ENCODE measurements around the gene SLC66A1. TPM values are rescaled to one million over a fixed set of nuclear protein-coding genes. Genes with fewer than 3 reads are reported as not detected.

SLC66A1 gene
- total and polyA plus RNA-seq, 2 of the 13 experiments (the other 11 are each of a cell fraction or from before 2014, with no cell fraction given) = 15.4 to 18.9 TPM

GRCh38 chr1:19375631-19376400 lies 63.7 kb downstream of the SLC66A1 start:
- FAIRE-seq (no peak), DNase-seq (ENCODE audit: low spot score) (no peak), ATAC-seq (no peak)
- in situ Hi-C loops (cut with HindIII; ENCODE audit: extremely low pct_ligation_motif_present, low pct_unique_long_range_greater_than_20kb) = no loop called here
- no peak overlapping the region for H3K4me2 ChIP-seq (ENCODE audit: low read depth, low read length)
- TF ChIP-seq ZNF264 (CRISPR knock-in tag; IDR thresholded peaks at IDR 0.05) (no peak), ZNF12 (CRISPR knock-in tag; IDR thresholded peaks at IDR 0.05) (no peak), ZBTB46 (CRISPR knock-in tag; IDR thresholded peaks at IDR 0.05; ENCODE audit: borderline replicate concordance) (no peak), AGO2 (optimal IDR thresholded peaks at IDR 0.05; ENCODE audit: low read depth, low read length) (no peak)
- 0 out of 2 replicates have a peak, but pooled peaks cover 3% of the 10 kb centered on the region for H4K20me1 ChIP-seq (ENCODE audit: insufficient read depth, low read length)
- intact Hi-C loops (cut with micrococcal nuclease; ENCODE audit: unreplicated experiment) = no loop called here
- no peaks in the 10 kb centered on the region for H3K79me2 ChIP-seq (ENCODE audit: insufficient read depth, low read length)
- H3K27ac ChIP-seq (ENCODE audit: extremely low read length, insufficient read depth, low read length) = no peak overlapping the region
- ChIA-PET CTCF (ENCODE audit: low intra/inter-chr PET ratio, low total read pairs) (no interaction called here), POLR2A (no interaction called here)
- WGBS (ENCODE audit: low lambda C conversion rate) = over 99% methylated on average over 6 of the region's 6 CpGs
- H3K9me3 ChIP-seq (ENCODE audit: low read length) = no peaks in the 10 kb centered on the region
- H3K27me3 ChIP-seq (ENCODE audit: control insufficient read depth in 1 of 2, insufficient read depth in 2 of 2, low read length in 2 of 2) = no peaks in the 10 kb centered on the region
- no peak overlapping the region for H3K4me3 ChIP-seq (replicated peaks in 1 of 3; ENCODE audit: insufficient read depth in 1 of 3, low read depth in 2 of 3, low read length in 3 of 3)
- no peak overlapping the region for H2AFZ ChIP-seq (ENCODE audit: low read length)
- H3K36me3 ChIP-seq (replicated peaks in 1 of 2; ENCODE audit: control insufficient read depth in 1 of 2, insufficient read depth in 2 of 2, low read length in 2 of 2) = peaks cover 27 to 84% of the 10 kb centered on the region in 2 experiments
- BruUV-seq (replicated peaks) = no TSS peak
- no peak overlapping the region for H3K9ac ChIP-seq (ENCODE audit: insufficient read depth, low read depth, low read length)
- peaks cover 13% of the 10 kb centered on the region; the same call in 1 of the 2 replicates for H3K4me1 ChIP-seq (ENCODE audit: insufficient read depth, low read length)

Data from HepG2 (cell line).